ENCODE data around the gene CHIC2. TPM values are rescaled to one million over a fixed set of nuclear protein-coding genes. Genes with fewer than 3 reads are reported as not detected.

CHIC2 gene
- total and polyA plus RNA-seq, 2 of the 4 experiments (the other 2 are of a cell fraction), result 20.4 to 26.3 TPM

DNA sequence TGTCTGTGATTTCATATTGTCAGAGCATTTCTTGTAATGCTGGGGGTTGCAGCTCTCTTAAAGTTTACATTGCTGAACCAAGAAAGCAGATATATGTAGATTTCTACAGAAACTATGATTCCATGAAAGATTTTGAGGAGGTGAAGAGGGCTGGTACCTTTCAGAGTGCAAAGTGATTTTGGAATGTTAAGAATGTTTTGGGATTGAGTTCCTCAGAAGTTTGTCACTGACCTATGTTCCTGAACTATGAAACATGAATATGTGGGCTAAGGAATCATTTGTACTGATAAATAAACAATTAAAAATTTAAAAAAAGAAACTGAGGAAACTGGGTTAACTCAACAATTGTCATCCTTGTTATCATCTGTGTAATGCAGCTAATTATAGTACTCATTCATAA is 12.3 kb upstream of the CHIC2 start:
- H3K9me1 ChIP-seq (ENCODE audit: insufficient read depth, low read length), result peaks cover 12% of the 10 kb centered on the region
- H3K23ac ChIP-seq (ENCODE audit: low read depth, low read length), result no peak overlapping the region
- DNase-seq, result peak; percentile 39

More for the DNA sequence above, 12.3 kb upstream of the CHIC2 start:
- no peaks in the 10 kb centered on the region for H3K9me3 ChIP-seq (ENCODE audit: control insufficient read depth, insufficient read depth, low read length)
- no peak overlapping the region for H3K4me3 ChIP-seq (ENCODE audit: insufficient read depth, low read depth, low read length)
- peak overlapping the region; percentile 5; the same call in 1 of the 2 replicates for H4K91ac ChIP-seq (ENCODE audit: insufficient read depth, low read depth, low read length)
- H3K9ac ChIP-seq (ENCODE audit: low read depth, low read length), result no peak overlapping the region
- H4K8ac ChIP-seq (ENCODE audit: low read depth in 2 of 2, low read length in 2 of 2), result peak overlapping the region in 1 of 2 experiments; percentile 16; a peak in 1 of 4 replicates
- peak; percentile 72 for ATAC-seq (ENCODE audit: low read depth)
- POLR2A ChIA-PET (ENCODE audit: unreplicated experiment), result interaction anchor here (0.6 kb wide), 1 partner anchor 62 kb away, joined by 4 read pairs; no protein-coding TSS in a partner anchor
- in situ Hi-C loops (cut with MboI; ENCODE audit: low sequenced_read_pairs) (no loop called here), dilution Hi-C loops (cut with HindIII; ENCODE audit: low sequenced_read_pairs, unreplicated experiment) (no loop called here), intact Hi-C loops (cut with micrococcal nuclease) (no loop called here)
- peak overlapping the region; percentile 31; the same call in 1 of the 2 replicates for H3K56ac ChIP-seq (ENCODE audit: extremely low read depth, insufficient read depth, low read length)
- peak overlapping the region; percentile 0; the same call in 1 of the 2 replicates for H3K14ac ChIP-seq (replicated peaks; ENCODE audit: low read depth, low read length)
- H2BK5ac ChIP-seq (ENCODE audit: low read depth, low read length, poor library complexity, severe bottlenecking), result peak overlapping the region; percentile 64
- peaks cover 0 to 16% of the 10 kb centered on the region in 2 experiments; a peak in 2 of 4 replicates for H3K79me1 ChIP-seq (ENCODE audit: low read depth in 1 of 2, low read length in 2 of 2)
- no peaks in the 10 kb centered on the region for H3K36me3 ChIP-seq (ENCODE audit: control insufficient read depth, insufficient read depth, low read length)
- H2AK5ac ChIP-seq (ENCODE audit: low read depth, low read length), result no peak overlapping the region
- H2AK9ac ChIP-seq (replicated peaks; ENCODE audit: low read depth, low read length, poor library complexity), result no peak overlapping the region
- H3K4ac ChIP-seq (ENCODE audit: low read depth, low read length), result peak overlapping the region; percentile 64; the same call in 1 of the 2 replicates
- BruUV-seq (replicated peaks), result no TSS peak
- peak overlapping the region; percentile 82 for H2BK120ac ChIP-seq (ENCODE audit: low read depth, low read length)
- no peak for TF ChIP-seq RAD21 (IDR thresholded peaks at IDR 0.05; ENCODE audit: low read length)
- TF ChIP-seq, protein P1, sequence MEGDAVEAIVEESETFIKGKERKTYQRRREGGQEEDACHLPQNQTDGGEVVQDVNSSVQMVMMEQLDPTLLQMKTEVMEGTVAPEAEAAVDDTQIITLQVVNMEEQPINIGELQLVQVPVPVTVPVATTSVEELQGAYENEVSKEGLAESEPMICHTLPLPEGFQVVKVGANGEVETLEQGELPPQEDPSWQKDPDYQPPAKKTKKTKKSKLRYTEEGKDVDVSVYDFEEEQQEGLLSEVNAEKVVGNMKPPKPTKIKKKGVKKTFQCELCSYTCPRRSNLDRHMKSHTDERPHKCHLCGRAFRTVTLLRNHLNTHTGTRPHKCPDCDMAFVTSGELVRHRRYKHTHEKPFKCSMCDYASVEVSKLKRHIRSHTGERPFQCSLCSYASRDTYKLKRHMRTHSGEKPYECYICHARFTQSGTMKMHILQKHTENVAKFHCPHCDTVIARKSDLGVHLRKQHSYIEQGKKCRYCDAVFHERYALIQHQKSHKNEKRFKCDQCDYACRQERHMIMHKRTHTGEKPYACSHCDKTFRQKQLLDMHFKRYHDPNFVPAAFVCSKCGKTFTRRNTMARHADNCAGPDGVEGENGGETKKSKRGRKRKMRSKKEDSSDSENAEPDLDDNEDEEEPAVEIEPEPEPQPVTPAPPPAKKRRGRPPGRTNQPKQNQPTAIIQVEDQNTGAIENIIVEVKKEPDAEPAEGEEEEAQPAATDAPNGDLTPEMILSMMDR (conservative IDR thresholded peaks at IDR 0.05; ENCODE audit: low read depth, low read length), result no peak
- no peak for TF ChIP-seq MXI1 (IDR thresholded peaks at IDR 0.05; ENCODE audit: borderline replicate concordance, low read depth, low read length)
- TF ChIP-seq BHLHE40 (IDR thresholded peaks at IDR 0.05; ENCODE audit: low read depth, low read length), result no peak
- no peak for TF ChIP-seq MAZ (IDR thresholded peaks at IDR 0.05; ENCODE audit: borderline replicate concordance, low read depth, low read length)
- TF ChIP-seq, protein P2, sequence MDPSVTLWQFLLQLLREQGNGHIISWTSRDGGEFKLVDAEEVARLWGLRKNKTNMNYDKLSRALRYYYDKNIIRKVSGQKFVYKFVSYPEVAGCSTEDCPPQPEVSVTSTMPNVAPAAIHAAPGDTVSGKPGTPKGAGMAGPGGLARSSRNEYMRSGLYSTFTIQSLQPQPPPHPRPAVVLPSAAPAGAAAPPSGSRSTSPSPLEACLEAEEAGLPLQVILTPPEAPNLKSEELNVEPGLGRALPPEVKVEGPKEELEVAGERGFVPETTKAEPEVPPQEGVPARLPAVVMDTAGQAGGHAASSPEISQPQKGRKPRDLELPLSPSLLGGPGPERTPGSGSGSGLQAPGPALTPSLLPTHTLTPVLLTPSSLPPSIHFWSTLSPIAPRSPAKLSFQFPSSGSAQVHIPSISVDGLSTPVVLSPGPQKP (IDR thresholded peaks at IDR 0.05; ENCODE audit: borderline replicate concordance, low read depth, low read length), result no peak
- TF ChIP-seq, protein P3, sequence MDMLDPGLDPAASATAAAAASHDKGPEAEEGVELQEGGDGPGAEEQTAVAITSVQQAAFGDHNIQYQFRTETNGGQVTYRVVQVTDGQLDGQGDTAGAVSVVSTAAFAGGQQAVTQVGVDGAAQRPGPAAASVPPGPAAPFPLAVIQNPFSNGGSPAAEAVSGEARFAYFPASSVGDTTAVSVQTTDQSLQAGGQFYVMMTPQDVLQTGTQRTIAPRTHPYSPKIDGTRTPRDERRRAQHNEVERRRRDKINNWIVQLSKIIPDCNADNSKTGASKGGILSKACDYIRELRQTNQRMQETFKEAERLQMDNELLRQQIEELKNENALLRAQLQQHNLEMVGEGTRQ (IDR thresholded peaks at IDR 0.05; ENCODE audit: low read depth, low read length), result no peak
- TF ChIP-seq RCOR1 (IDR thresholded peaks at IDR 0.05; ENCODE audit: insufficient replicate concordance, low read length), result no peak
- TF ChIP-seq FOS (IDR thresholded peaks at IDR 0.05; ENCODE audit: low read depth, low read length), result no peak
- TF ChIP-seq CEBPB (IDR thresholded peaks at IDR 0.05; ENCODE audit: low read depth, low read length), result no peak
- no peak for TF ChIP-seq SMC3 (IDR thresholded peaks at IDR 0.05; ENCODE audit: low read depth, low read length)
- no peak for TF ChIP-seq NFE2L2 (IDR thresholded peaks at IDR 0.05; ENCODE audit: low read depth, low read length)
- CTCF ChIA-PET, result interaction anchor here (0.9 kb wide), 1 partner anchor 13 kb away, joined by 4 read pairs; no protein-coding TSS in a partner anchor
- peak overlapping the region; percentile 25; the same call in 1 of the 2 replicates for H3K27ac ChIP-seq (ENCODE audit: insufficient read depth, low read length)
- peak overlapping the region; percentile 41; the same call in 2 of the 3 replicates for H2BK15ac ChIP-seq (ENCODE audit: low read depth, low read length)
- H3K4me1 ChIP-seq (ENCODE audit: control insufficient read depth, insufficient read depth, low read length), result peaks cover 12% of the 10 kb centered on the region
- no peak overlapping the region for H4K5ac ChIP-seq (ENCODE audit: low read depth, low read length)
- H4K20me1 ChIP-seq (ENCODE audit: insufficient read depth, low read length), result no peaks in the 10 kb centered on the region
- H3K4me2 ChIP-seq (ENCODE audit: low read depth, low read length), result no peak overlapping the region; the same call in 1 of the 2 replicates
- H3K18ac ChIP-seq (ENCODE audit: low read depth, low read length), result no peak overlapping the region
- no peaks in the 10 kb centered on the region for H3K27me3 ChIP-seq (ENCODE audit: control insufficient read depth, insufficient read depth, low read length)
- H2BK20ac ChIP-seq (ENCODE audit: low read depth, low read length), result peak overlapping the region; percentile 58
- H2AFZ ChIP-seq (replicated peaks; ENCODE audit: low read length, poor library complexity), result no peak overlapping the region
